Activated naive CD4-positive, alpha-beta T cell treated with anti-CD3 and anti-CD28 coated beads, Interleukin-2, amount 10 ng/mL, durations not matched to agents 5 hours and 36 hours (primary cell): ENCODE results near the gene MAP6. TPM values are rescaled to one million over a fixed set of nuclear protein-coding genes. Genes with fewer than 3 reads are reported as not detected.

ENCODE experiments used
- total RNA-seq, 2 experiments: library from RNA; stranded (reverse); gene quantifications; one replicate each; pipeline ENCODE4 v1.2.3, GENCODE V29; 2021

Gene MAP6
- total RNA-seq: under 1 TPM; 0.10 TPM

DNA sequence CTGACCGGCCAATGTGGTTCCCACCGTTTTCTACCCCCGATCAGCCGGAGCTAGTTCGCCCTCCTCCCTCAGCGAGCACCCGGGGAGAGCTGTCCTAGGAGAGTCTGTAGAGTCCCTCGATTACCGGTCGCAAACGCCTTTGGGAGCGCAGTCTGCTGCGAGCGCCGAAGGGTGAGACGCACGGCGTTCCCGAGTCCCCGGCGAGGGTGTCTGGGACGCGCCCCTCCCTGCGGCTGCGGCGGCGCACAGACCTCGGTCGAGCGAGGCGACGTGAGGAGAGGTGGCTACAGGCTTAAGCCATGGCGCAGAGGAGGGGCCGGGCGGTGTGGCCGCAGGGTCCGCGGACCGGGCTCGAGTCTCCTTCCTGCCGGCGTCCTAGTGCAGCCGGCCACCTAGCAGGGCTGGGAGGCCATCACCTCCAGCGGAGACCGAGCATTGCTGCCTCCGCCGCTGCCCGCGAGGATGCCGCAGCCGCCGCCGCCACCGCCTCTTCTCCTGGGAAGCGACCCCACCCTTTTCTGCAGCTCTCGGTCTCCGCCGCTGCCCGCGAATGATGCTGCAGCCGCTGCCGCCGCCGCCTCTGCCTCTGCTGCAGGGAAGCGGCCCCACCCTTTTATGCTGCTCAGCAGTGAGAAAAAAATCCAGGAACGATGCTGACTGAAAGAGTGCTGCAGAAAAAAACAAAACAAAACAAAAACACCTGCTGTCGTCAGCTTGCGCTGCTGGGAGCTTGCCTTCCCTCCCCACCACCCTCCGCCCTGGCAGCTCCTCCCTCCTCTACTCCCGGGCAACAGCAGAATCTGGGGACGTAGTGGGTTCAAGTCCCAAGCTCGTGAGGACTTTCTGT, at the start of gene MAP6:
TSS of gene MAP6 (minus strand) at position 588 of the 847 bp plus-strand sequence. CDS start 669 bp downstream, outside the sequence.

DNA sequence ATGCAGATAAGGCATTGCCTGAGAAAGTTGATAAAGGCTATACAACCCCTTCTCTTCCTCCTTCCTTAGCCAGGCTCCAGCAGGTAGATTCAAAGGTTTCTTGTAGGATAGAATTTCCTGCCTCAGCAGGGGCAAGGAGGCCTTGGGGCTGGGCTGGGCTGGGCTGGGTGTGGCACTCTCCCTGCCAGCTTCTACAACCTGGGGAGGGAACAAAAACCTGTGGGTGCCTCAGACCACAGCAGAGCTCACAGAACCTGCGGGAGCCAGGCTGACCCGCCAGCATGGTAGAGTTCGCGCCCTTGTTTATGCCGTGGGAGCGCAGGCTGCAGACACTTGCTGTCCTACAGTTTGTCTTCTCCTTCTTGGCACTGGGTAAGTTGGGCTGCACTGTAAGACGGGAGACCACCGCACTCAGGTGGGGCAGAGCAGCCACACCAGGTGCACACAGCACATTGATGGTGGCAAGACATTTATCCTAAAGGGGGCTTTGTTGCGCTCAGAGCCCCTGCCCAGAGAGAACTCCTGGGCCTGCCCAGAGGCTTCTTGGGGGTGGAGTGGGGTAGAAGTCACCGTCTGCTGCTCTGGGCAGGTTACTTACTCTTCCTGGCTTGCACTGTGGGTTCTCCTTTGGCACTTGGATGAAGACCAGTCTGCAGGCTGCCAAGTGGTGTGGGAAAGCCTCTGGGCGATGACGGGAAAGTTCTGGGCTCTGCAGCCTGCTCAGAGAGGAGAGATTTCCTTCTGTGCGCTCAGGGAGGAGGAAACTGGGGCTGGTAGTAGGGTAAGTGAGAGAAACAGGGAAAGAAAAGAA, 49.0 kb upstream of the MAP6 start, which contains the start of gene MOGAT2:
TSS of gene MOGAT2 (plus strand) at position 231 of the 811 bp plus-strand sequence. CDS start at position 282, 51 bp downstream.

DNA sequence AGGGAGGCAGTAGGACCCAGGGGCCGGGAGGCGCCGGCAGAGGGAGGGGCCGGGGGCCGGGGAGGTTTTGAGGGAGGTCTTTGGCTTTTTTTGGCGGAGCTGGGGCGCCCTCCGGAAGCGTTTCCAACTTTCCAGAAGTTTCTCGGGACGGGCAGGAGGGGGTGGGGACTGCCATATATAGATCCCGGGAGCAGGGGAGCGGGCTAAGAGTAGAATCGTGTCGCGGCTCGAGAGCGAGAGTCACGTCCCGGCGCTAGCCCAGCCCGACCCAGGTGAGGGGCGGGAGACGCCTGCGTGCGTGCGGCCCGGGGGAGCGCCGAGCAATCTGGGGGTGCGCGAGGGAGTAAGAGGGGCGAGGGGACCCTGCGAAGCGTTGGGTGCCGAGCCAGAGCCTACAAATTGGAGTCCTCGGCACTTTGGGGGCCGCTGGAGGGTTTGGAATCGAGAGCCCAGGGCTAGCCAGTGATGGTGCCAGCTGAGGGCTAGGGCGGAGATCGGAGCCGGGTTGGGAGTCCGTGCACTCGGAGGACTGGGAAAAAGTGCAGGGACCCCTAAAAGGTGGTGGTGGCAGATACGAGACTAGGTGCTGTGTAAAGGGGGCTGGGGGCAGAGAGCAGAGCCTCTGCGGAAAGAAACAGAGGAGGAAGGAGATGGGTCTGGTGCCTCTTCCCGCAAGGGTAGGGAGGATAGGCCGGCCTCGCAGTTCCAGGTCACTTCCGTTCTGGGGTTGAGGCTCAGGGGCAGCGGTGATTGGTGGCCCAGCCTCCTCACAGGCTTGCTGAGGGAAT, 106.6 kb downstream of the MAP6 start, which contains the start of gene SERPINH1:
TSS of gene SERPINH1 (plus strand) at position 206 of the 788 bp plus-strand sequence. CDS start 4,097 bp downstream, outside the sequence.

Other genes with a start within 250 kb of the MAP6 start
- under 1 TPM; 0.78 to 0.99 TPM for gene KLHL35, start 235.8 kb downstream of the MAP6 start, total RNA-seq
- 10 to 100 TPM; 36.6 to 37.9 TPM for gene GDPD5, start 143.1 kb downstream of the MAP6 start, total RNA-seq
- gene SERPINH1, start 106.8 kb downstream of the MAP6 start, total RNA-seq: 10 to 100 TPM; 14.4 to 15.3 TPM
- not detected for gene MOGAT2, start 48.8 kb upstream of the MAP6 start, total RNA-seq
- under 1 TPM; 0.46 to 0.55 TPM for gene DGAT2, start 99.7 kb upstream of the MAP6 start, total RNA-seq
- gene UVRAG, start 146.2 kb upstream of the MAP6 start, total RNA-seq: 10 to 100 TPM; 20.9 to 21.3 TPM